HepG2 (cell line): ENCODE measurements around the gene ENO3. TPM values are rescaled to one million over a fixed set of nuclear protein-coding genes. Genes with fewer than 3 reads are reported as not detected.

Experiments
- CBX2 ChIP-seq, 2 experiments: fragments of 200-600 bp in 1 of 2; sonication (generic); formaldehyde crosslinking in 1 of 2; IDR thresholded peaks; 2 replicates each; pipeline versions ENCODE4 v1.7.0 to v1.8.1; 2018 to 2022; ENCODE audit warnings: low read depth in 2 of 2, low read length in 1 of 2, mild to moderate bottlenecking in 1 of 2, missing genetic modification reagents in 1 of 2
- CBX5 ChIP-seq: sonication (generic); formaldehyde crosslinking; IDR thresholded peaks from 2 replicates; pipeline ENCODE4 v1.4.0; 2020; ENCODE audit warnings: missing genetic modification reagents, borderline replicate concordance
- HOXA3 ChIP-seq: sonication (generic); formaldehyde crosslinking; IDR thresholded peaks from 2 replicates; pipeline ENCODE4 v1.5.0; 2020; ENCODE audit warnings: missing genetic modification reagents
- JARID2 ChIP-seq: sonication (generic); formaldehyde crosslinking; IDR thresholded peaks from 2 replicates; pipeline ENCODE4 v1.8.1; 2023; ENCODE audit warnings: missing genetic modification reagents, inconsistent platforms; ENCODE audit not compliant: insufficient replicate concordance
- MYC ChIP-seq: sonication (generic); formaldehyde crosslinking; IDR thresholded peaks from 2 replicates; pipeline ENCODE4 v1.9.0; 2021; ENCODE audit warnings: missing genetic modification reagents, borderline replicate concordance
- THRA ChIP-seq: sonication (generic); formaldehyde crosslinking; IDR thresholded peaks from 2 replicates; pipeline ENCODE4 v1.4.0; 2020; ENCODE audit warnings: missing genetic modification reagents, borderline replicate concordance
- ZC3H13 ChIP-seq: sonication (generic); formaldehyde crosslinking; IDR thresholded peaks from 2 replicates; pipeline ENCODE4 v1.8.1; 2023; ENCODE audit warnings: mild to moderate bottlenecking, missing genetic modification reagents, moderate library complexity
- ZKSCAN1 ChIP-seq: fragments of 150-350 bp; IDR thresholded peaks from 2 replicates; pipeline ENCODE4 v1.6.1; 2014; ENCODE audit warnings: low read length
- ZNF430 ChIP-seq: sonication (generic); formaldehyde crosslinking; IDR thresholded peaks from 2 replicates; pipeline ENCODE4 v1.9.0; 2021; ENCODE audit warnings: mild to moderate bottlenecking, missing genetic modification reagents
- ZNF629 ChIP-seq: sonication (generic); formaldehyde crosslinking; conservative IDR thresholded peaks from 2 replicates; pipeline ENCODE4 v1.5.0; 2020; ENCODE audit warnings: missing genetic modification reagents
- polyA plus RNA-seq, 8 experiments: library from polyadenylated mRNA; depleted of rRNA in 3 of 8; stranded (reverse) in 7 of 8; unstranded in 1 of 8; fragments of >200 nt; fragmentation: Illumina TruSeq in 4 of 8; extraction: Trizol in 4 of 8; gene quantifications; 2 replicates each; pipeline versions ENCODE4 v1.2.1 to v1.2.3, GENCODE V29; 2011 to 2016; ENCODE audit warnings: low read depth in 4 of 8, missing spikeins in 1 of 8, mixed read lengths in 1 of 8; ENCODE audit not compliant: insufficient read depth in 1 of 8
- total RNA-seq, 5 experiments: library from RNA; depleted of rRNA; stranded (reverse); fragments of >200 nt; fragmentation: Illumina TruSeq; extraction: Trizol; gene quantifications; 2 replicates each; pipeline ENCODE4 v1.2.3, GENCODE V29; 2016; ENCODE audit warnings: low read depth in 1 of 5
- TF ChIP-seq, protein P1 (sequence below): sonication (generic); formaldehyde crosslinking; IDR thresholded peaks from 2 replicates; pipeline ENCODE4 v1.4.0; 2020; ENCODE audit warnings: mild to moderate bottlenecking, missing genetic modification reagents
- TF ChIP-seq, protein P2 (sequence below): IDR thresholded peaks from 2 replicates; pipeline ENCODE4 v1.6.1; 2016; ENCODE audit warnings: missing genetic modification reagents, missing compliant biosample characterization
- TF ChIP-seq, protein P3 (sequence below): sonication (generic); formaldehyde crosslinking; IDR thresholded peaks from 2 replicates; pipeline ENCODE4 v1.4.0; 2020; ENCODE audit warnings: missing genetic modification reagents, borderline replicate concordance
- TF ChIP-seq, protein P4 (sequence below): sonication (generic); formaldehyde crosslinking; IDR thresholded peaks from 2 replicates; pipeline ENCODE4 v1.4.0; 2020; ENCODE audit warnings: mild to moderate bottlenecking, missing genetic modification reagents

Gene ENO3
- total and polyA plus RNA-seq, 2 of the 13 experiments (the other 11 are each of a cell fraction or from before 2014, with no cell fraction given): 59.8 to 69.8 TPM

DNA sequence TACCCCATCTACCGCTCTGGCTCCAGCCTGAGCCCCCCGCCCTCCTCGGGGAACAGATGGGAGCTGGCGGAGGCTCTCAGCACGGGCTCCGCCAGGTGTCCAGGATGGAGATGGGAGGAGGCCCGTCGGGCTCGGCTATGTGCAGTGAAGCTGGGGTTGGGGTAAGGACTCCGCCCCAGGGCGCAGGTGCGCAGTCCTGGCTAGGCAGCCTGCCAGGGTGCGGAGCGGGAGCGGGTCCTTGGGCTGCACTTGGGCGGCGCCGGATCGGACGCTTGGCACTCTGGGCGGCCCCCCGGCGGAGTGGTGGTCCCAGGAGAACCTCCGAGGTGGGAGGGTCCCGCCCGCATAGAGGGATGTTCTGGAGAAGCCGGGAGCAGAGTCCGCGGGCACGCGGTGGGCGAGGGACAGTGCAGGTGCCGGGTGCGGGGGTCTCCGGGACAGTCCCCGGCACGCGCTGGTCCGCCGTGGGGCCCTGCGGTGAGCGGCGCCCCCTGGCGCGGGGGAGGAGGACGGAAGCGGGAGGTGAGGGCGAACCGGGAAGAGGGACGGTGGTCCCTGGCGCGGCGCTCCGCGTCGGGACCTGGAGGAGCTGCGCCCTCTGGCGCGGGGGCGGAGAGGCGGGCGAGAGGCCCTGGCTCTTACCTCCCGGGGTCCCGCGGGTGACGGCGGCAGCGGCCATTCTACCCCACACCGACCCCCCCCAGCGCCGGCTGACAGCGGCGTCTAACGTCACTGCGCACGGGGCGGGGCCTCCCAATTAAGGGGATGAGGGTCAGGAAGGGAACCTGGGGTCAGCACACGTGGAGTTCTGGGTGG is 36.2 kb downstream of the ENO3 start, which contains the start of gene CAMTA2 (continued):
- TF ChIP-seq, protein P1, sequence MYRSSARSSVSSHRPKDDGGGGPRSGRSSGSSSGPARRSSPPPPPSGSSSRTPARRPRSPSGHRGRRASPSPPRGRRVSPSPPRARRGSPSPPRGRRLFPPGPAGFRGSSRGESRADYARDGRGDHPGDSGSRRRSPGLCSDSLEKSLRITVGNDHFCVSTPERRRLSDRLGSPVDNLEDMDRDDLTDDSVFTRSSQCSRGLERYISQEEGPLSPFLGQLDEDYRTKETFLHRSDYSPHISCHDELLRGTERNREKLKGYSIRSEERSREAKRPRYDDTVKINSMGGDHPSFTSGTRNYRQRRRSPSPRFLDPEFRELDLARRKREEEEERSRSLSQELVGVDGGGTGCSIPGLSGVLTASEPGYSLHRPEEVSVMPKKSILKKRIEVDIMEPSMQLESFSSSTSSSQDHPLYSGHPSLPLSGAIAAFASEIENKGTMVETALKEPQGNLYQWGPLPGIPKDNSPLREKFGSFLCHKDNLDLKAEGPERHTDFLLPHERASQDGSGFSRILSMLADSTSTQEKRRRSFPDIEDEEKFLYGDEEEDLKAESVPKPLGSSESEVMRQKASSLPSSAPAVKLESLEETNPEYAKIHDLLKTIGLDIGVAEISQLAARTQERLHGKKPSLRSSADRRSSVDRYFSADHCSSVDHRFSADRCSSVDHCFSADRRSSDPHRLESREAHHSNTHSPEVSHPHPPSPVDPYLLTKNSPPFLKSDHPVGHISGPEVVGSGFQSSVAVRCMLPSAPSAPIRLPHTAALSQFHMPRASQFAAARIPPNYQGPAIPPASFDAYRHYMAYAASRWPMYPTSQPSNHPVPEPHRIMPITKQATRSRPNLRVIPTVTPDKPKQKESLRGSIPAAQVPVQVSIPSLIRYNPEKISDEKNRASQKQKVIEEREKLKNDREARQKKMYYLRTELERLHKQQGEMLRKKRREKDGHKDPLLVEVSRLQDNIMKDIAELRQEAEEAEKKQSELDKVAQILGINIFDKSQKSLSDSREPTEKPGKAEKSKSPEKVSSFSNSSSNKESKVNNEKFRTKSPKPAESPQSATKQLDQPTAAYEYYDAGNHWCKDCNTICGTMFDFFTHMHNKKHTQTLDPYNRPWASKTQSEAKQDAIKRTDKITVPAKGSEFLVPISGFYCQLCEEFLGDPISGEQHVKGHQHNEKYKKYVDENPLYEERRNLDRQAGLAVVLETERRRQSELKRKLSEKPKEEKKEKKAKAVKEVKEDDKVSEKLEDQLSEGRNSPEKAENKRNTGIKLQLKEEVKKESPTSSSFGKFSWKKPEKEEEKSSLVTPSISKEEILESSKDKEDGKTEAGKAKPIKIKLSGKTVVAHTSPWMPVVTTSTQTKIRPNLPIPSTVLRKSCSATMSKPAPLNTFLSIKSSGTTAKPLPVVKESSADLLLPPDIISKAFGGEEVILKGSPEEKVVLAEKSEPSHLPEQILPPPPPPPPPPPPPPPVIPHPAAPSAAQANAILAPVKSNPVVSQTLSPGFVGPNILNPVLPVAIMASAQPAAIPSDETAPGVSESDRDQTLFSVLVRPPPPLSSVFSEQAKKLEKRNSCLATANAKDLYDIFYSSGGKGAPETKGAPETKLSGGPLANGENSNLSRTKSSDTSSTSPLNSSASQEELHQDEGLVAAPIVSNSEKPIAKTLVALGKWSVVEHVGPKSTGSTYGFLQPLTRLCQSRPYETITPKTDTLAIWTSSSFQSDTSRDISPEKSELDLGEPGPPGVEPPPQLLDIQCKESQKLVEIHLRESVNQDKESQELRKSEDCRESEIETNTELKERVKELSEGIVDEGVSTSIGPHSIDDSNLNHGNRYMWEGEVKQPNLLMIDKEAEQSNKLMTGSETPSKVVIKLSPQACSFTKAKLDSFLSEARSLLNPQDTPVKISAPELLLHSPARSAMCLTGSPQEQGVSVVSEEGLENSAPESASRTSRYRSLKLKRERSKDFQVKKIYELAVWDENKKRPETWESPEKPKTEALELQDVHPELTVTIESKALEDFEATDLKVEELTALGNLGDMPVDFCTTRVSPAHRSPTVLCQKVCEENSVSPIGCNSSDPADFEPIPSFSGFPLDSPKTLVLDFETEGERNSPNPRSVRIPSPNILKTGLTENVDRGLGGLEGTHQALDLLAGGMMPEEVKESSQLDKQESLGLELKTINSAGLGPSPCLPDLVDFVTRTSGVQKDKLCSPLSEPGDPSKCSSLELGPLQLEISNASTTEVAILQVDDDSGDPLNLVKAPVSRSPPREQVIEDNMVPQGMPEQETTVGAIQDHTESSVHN: no peak
- TF ChIP-seq JARID2 (no peak), HOXA3 (peak; percentile 87), THRA (CRISPR knock-in tag) (peak; percentile 26; the same call in 1 of the 2 replicates), ZKSCAN1 (no peak), ZC3H13 (CRISPR knock-in tag) (peak; percentile 84; the same call in 1 of the 2 replicates), CBX2 (IDR thresholded peaks at IDR 0.05; ENCODE audit: low read depth, low read length) (no peak), CBX2 (CRISPR knock-in tag; IDR thresholded peaks at IDR 0.05; ENCODE audit: low read depth) (0 out of 2 replicates have a peak, but pooled peaks have one; percentile 28), MYC (peak; percentile 76), CBX5 (CRISPR knock-in tag) (peak; percentile 61; the same call in 1 of the 2 replicates), ZNF430 (CRISPR knock-in tag) (peak; percentile 50; the same call in 1 of the 2 replicates), ZNF629 (0 out of 2 replicates have a peak, but pooled peaks have one; percentile 6)
- TF ChIP-seq, protein P2, sequence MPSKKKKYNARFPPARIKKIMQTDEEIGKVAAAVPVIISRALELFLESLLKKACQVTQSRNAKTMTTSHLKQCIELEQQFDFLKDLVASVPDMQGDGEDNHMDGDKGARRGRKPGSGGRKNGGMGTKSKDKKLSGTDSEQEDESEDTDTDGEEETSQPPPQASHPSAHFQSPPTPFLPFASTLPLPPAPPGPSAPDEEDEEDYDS (CRISPR knock-in tag): peak; percentile 64; the same call in 1 of the 2 replicates
- TF ChIP-seq, protein P3, sequence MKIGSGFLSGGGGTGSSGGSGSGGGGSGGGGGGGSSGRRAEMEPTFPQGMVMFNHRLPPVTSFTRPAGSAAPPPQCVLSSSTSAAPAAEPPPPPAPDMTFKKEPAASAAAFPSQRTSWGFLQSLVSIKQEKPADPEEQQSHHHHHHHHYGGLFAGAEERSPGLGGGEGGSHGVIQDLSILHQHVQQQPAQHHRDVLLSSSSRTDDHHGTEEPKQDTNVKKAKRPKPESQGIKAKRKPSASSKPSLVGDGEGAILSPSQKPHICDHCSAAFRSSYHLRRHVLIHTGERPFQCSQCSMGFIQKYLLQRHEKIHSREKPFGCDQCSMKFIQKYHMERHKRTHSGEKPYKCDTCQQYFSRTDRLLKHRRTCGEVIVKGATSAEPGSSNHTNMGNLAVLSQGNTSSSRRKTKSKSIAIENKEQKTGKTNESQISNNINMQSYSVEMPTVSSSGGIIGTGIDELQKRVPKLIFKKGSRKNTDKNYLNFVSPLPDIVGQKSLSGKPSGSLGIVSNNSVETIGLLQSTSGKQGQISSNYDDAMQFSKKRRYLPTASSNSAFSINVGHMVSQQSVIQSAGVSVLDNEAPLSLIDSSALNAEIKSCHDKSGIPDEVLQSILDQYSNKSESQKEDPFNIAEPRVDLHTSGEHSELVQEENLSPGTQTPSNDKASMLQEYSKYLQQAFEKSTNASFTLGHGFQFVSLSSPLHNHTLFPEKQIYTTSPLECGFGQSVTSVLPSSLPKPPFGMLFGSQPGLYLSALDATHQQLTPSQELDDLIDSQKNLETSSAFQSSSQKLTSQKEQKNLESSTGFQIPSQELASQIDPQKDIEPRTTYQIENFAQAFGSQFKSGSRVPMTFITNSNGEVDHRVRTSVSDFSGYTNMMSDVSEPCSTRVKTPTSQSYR (CRISPR knock-in tag): 0 out of 2 replicates have a peak, but pooled peaks have one; percentile 22
- TF ChIP-seq, protein P4, sequence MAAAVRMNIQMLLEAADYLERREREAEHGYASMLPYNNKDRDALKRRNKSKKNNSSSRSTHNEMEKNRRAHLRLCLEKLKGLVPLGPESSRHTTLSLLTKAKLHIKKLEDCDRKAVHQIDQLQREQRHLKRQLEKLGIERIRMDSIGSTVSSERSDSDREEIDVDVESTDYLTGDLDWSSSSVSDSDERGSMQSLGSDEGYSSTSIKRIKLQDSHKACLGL: no peak
